Endodermal cell (in vitro differentiated cells): Measurements from ENCODE around the gene SLC34A1. TPM values are rescaled to one million over a fixed set of nuclear protein-coding genes. Genes with fewer than 3 reads are reported as not detected.

Source experiments
- DNase-seq: peaks from one replicate; pipeline ENCODE4 v3.0.0-alpha.2; 2017
- H3K27ac ChIP-seq: 2 replicates; pipeline ENCODE4 v1.5.1; 2013; ENCODE audit warnings: mild to moderate bottlenecking, low read depth, low read length, moderate library complexity
- H3K27me3 ChIP-seq: 2 replicates; pipeline ENCODE4 v1.6.1; 2013; ENCODE audit warnings: mild to moderate bottlenecking, low read length, moderate library complexity; ENCODE audit not compliant: insufficient read depth, control insufficient read depth, poor library complexity, severe bottlenecking
- H3K36me3 ChIP-seq: 2 replicates; pipeline ENCODE4 v1.7.0; 2013; ENCODE audit warnings: mild to moderate bottlenecking, low read length, moderate library complexity; ENCODE audit not compliant: control insufficient read depth, insufficient read depth
- H3K4me1 ChIP-seq: one replicate; pipeline ENCODE4 v1.7.0; 2013; ENCODE audit warnings: low read length; ENCODE audit not compliant: control insufficient read depth, insufficient read depth
- H3K4me3 ChIP-seq: 2 replicates; pipeline ENCODE4 v1.5.1; 2013; ENCODE audit warnings: mild to moderate bottlenecking, low read length, moderate library complexity
- H3K9ac ChIP-seq: 2 replicates; pipeline ENCODE4 v1.6.1; 2013; ENCODE audit warnings: mild to moderate bottlenecking, low read length, moderate library complexity; ENCODE audit not compliant: poor library complexity, severe bottlenecking; ENCODE audit errors: extremely low read depth
- H3K9me3 ChIP-seq: 2 replicates; pipeline ENCODE4 v1.6.1; 2013; ENCODE audit warnings: mild to moderate bottlenecking, low read length, moderate library complexity; ENCODE audit not compliant: control insufficient read depth
- H3K27ac Mint-ChIP-seq: 2 replicates; pipeline ENCODE4 v1.8.0; 2020; ENCODE audit warnings: mixed read lengths
- H3K27me3 Mint-ChIP-seq: 2 replicates; pipeline ENCODE4 v1.8.0; 2021; ENCODE audit warnings: mild to moderate bottlenecking, mixed read lengths; ENCODE audit not compliant: insufficient read depth
- H3K36me3 Mint-ChIP-seq: 2 replicates; pipeline ENCODE4 v1.8.0; 2020; ENCODE audit warnings: low read depth, mixed read lengths
- H3K4me1 Mint-ChIP-seq: 2 replicates; pipeline ENCODE4 v1.8.0; 2020; ENCODE audit warnings: mixed read lengths
- H3K4me3 Mint-ChIP-seq: 2 replicates; pipeline ENCODE4 v1.8.0; 2020; ENCODE audit warnings: mild to moderate bottlenecking, moderate library complexity, mixed read lengths
- H3K9me3 Mint-ChIP-seq: 2 replicates; pipeline ENCODE4 v1.8.0; 2020; ENCODE audit warnings: mild to moderate bottlenecking, mixed read lengths
- WGBS, 2 experiments: methylation state at CpG; one replicate each; pipeline versions ENCODE4 v1.1.5 to v1.1.7; 2013; ENCODE audit warnings: missing lambda C conversion rate in 2 of 2, mixed read lengths in 1 of 2; ENCODE audit not compliant: insufficient coverage in 1 of 2, insufficient read length in 1 of 2; 5-methylcytosine and 5-hydroxymethylcytosine counted together
- total RNA-seq, 2 donors: library from RNA; stranded (reverse); fragmentation: NEBNext Ultra II Directional in 1 of 2; extraction: Animal tissue kit (Norgen Biotek cat#: 25700) in 1 of 2; gene quantifications; 2 replicates in 1 of 2; 3 replicates in 1 of 2; pipeline ENCODE4 v1.2.1, GENCODE V29; 2021
- TF ChIP-seq, protein P1 (sequence below): fragments of 200-600 bp; sonication (generic); conservative IDR thresholded peaks from 2 replicates; pipeline ENCODE4 v1.5.0; 2021; ENCODE audit warnings: antibody characterized with exemption, mild to moderate bottlenecking

The SLC34A1 gene
- total RNA-seq, 2 donors from 2014 or later: not detected

DNA sequence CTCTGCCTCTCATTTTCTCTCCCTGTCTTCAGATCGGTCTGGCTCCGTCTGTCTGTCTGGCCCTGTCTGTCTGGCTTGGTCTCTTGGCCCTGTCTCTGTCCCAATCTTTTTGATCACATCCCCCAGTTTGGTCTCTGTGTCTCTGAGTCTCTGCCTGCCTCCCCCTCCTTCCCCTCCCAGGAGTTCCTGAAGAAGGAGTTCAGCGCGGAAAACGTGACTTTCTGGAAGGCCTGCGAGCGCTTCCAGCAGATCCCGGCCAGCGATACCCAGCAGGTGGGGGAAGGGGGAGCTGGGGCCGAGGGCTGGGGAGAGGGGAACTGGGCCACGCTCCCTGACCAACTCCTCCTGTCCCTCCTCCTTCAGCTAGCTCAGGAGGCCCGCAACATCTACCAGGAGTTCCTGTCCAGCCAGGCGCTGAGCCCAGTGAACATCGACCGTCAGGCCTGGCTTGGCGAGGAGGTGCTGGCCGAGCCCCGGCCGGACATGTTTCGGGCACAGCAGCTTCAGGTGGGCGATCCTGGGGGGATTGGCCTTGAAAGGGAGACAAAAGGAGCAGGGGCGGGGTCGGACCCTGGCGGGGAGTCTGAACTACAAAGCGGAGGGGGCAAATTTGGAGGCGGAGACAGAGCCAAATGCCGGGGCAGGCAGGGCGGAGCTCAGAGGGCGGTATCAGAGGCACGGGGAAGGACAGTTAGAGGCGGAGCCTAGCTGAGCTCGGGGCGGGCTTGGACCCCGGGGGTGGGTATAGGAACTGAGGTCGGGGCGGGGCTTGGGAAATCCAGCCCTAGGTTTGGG lies 17.5 kb upstream of the SLC34A1 start:
- Mint-ChIP-seq H3K4me1 (peaks cover 27% of the 10 kb centered on the region), H3K27ac (peak overlapping the region; percentile 96), H3K4me3 (peak overlapping the region; percentile 72), H3K36me3 (no peaks in the 10 kb centered on the region), H3K27me3 (peaks cover 32% of the 10 kb centered on the region), H3K9me3 (no peaks in the 10 kb centered on the region)
- H3K27ac ChIP-seq: peak overlapping the region; percentile 80
- TF ChIP-seq, protein P1, sequence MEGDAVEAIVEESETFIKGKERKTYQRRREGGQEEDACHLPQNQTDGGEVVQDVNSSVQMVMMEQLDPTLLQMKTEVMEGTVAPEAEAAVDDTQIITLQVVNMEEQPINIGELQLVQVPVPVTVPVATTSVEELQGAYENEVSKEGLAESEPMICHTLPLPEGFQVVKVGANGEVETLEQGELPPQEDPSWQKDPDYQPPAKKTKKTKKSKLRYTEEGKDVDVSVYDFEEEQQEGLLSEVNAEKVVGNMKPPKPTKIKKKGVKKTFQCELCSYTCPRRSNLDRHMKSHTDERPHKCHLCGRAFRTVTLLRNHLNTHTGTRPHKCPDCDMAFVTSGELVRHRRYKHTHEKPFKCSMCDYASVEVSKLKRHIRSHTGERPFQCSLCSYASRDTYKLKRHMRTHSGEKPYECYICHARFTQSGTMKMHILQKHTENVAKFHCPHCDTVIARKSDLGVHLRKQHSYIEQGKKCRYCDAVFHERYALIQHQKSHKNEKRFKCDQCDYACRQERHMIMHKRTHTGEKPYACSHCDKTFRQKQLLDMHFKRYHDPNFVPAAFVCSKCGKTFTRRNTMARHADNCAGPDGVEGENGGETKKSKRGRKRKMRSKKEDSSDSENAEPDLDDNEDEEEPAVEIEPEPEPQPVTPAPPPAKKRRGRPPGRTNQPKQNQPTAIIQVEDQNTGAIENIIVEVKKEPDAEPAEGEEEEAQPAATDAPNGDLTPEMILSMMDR: no peak
- peak overlapping the region; percentile 78 for H3K4me3 ChIP-seq
- 3 to 21% methylated on average over 2 to 35 of the region's 36 CpGs for WGBS, 2 experiments
- peaks cover 7% of the 10 kb centered on the region for H3K4me1 ChIP-seq
- peak; percentile 98 for DNase-seq
- H3K36me3 ChIP-seq: no peaks in the 10 kb centered on the region
- H3K27me3 ChIP-seq: peaks cover 10% of the 10 kb centered on the region
- no peaks in the 10 kb centered on the region for H3K9me3 ChIP-seq
- H3K9ac ChIP-seq: peak overlapping the region; percentile 59

DNA sequence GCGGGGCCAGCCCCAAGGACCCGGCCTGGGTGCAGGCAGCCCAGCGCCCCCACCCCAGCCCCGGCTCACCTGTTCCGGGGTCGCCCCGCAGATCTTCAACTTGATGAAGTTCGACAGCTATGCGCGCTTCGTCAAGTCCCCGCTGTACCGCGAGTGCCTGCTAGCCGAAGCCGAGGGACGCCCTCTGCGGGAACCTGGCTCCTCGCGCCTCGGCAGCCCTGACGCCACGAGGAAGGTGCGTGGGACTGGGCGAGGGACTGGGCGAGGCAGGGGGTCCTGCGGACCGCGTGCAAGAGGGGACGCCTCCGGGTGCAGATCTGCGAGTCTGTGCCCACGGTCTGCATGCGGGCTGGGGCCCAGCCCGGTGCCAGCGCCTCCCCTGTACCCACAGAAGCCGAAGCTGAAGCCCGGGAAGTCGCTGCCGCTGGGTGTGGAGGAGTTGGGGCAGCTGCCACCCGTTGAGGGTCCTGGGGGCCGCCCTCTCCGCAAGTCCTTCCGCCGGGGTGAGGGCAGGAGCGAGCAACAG lies 16.8 kb upstream of the SLC34A1 start:
- H3K4me3 Mint-ChIP-seq: peak overlapping the region; percentile 72
- Histone ChIP-seq H3K9ac (no peak overlapping the region), H3K27ac (no peak overlapping the region), H3K4me1 (peaks cover 7% of the 10 kb centered on the region), H3K36me3 (no peaks in the 10 kb centered on the region), H3K27me3 (peaks cover 3% of the 10 kb centered on the region), H3K9me3 (no peaks in the 10 kb centered on the region), H3K4me3 (peak overlapping the region; percentile 78)
- WGBS, 2 experiments: 26 to 43% methylated on average over 21 to 46 of the region's 46 CpGs
- no peaks in the 10 kb centered on the region for H3K36me3 Mint-ChIP-seq
- DNase-seq: no peak
- peaks cover 27% of the 10 kb centered on the region for H3K27me3 Mint-ChIP-seq
- H3K9me3 Mint-ChIP-seq: no peaks in the 10 kb centered on the region
- H3K27ac Mint-ChIP-seq: no peak overlapping the region
- H3K4me1 Mint-ChIP-seq: peaks cover 22% of the 10 kb centered on the region
- TF ChIP-seq, protein P1: no peak

DNA sequence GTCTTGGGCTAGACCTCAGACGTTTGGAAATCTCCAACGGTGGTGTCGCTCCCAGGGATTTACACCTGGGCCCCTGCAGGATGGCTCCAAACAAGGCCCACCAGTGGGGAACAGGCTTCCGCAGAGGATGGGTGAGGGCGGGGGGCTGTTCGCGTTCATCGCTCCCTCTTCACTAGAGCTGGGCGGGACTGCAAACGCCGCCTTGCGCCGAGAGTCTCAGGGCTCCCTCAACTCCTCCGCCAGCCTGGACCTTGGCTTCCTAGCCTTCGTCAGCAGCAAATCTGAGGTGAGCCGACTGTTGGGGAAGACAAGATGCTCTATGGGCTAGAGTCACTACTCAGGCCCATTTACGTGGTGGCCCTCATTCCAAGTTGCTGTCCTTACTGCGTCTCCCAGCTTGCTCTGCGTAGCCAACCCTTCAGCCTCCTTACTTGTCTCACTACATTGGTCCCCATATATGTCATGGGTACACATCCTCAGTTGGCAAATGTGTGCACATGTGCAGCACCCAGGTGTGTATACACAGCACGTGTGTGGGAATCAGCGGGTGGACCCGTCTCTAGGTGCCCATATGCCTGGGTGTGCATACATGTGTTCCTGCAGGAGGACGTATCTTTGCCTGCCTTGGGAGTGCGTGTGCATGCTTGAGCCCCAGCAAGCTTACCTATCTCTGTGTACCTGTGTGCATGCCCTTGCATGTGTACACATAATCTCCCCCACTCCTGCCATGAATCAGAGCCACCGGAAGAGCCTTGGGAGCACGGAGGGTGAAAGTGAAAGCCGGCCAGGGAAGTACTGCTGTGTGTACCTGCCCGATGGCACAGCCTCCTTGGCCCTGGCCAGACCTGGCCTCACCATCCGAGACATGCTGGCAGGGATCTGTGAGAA lies 16.0 kb upstream of the SLC34A1 start:
- peak; percentile 53 for DNase-seq
- peaks cover 7% of the 10 kb centered on the region for H3K4me1 ChIP-seq
- H3K9me3 ChIP-seq: no peaks in the 10 kb centered on the region
- H3K4me3 ChIP-seq: peak overlapping the region; percentile 78
- Mint-ChIP-seq H3K9me3 (no peaks in the 10 kb centered on the region), H3K36me3 (no peaks in the 10 kb centered on the region), H3K4me1 (peaks cover 21% of the 10 kb centered on the region), H3K27me3 (peaks cover 23% of the 10 kb centered on the region), H3K4me3 (peak overlapping the region; percentile 72), H3K27ac (no peak overlapping the region)
- no peaks in the 10 kb centered on the region for H3K27me3 ChIP-seq
- no peak overlapping the region for H3K9ac ChIP-seq
- TF ChIP-seq, protein P1: no peak
- H3K27ac ChIP-seq: no peak overlapping the region
- H3K36me3 ChIP-seq: no peaks in the 10 kb centered on the region
- WGBS, 2 experiments: 95 to 96% methylated on average over 26 to 29 of the region's 29 CpGs
